ENCODE measurements around the gene CDKN2D.

- TF ChIP-seq CTCF (IDR thresholded peaks at IDR 0.05; ENCODE audit: low read depth, low read length, poor library complexity, severe bottlenecking) (no peak), EZH2phosphoT487 (IDR thresholded peaks at IDR 0.05; ENCODE audit: borderline replicate concordance, low read length) (no peak)
These were observed 1.1 kb downstream of the CDKN2D start for GRCh38 chr19:10567656-10568055.

All from DOHH2 (cell line).